GM23338 (cell line): ENCODE data around the gene MAP2K2. TPM values are rescaled to one million over a fixed set of nuclear protein-coding genes. Genes with fewer than 3 reads are reported as not detected.
A peak's percentile ranks its signal among the peaks of the same experiment; 100 is the strongest.

Experiments
- ATAC-seq: fragments of 200-7000 bp; cut with Tn5 transposase; 3 replicates; pipeline ENCODE4 v1.9.1; 2020
- DNase-seq: peaks from one replicate; pipeline ENCODE4 v3.0.0-alpha.2; 2015; ENCODE audit warnings: low spot score
- H2AFZ ChIP-seq: fragments of 200-600 bp; sonication (generic); 2 replicates; pipeline ENCODE4 v1.8.0; 2016; ENCODE audit warnings: antibody characterized with exemption, mild to moderate bottlenecking, moderate library complexity
- H3F3A ChIP-seq: fragments of 200-600 bp; sonication (generic); replicated peaks from 2 replicates; pipeline ENCODE4 v1.8.0; 2017; ENCODE audit warnings: antibody characterized with exemption, mixed run types, low read depth
- H3K27ac ChIP-seq: fragments of 200-600 bp; sonication (generic); 2 replicates; pipeline ENCODE4 v1.6.1; 2016; ENCODE audit warnings: low read depth
- H3K27me3 ChIP-seq: fragments of 200-600 bp; sonication (generic); 2 replicates; pipeline ENCODE4 v1.8.0; 2016; ENCODE audit warnings: mild to moderate bottlenecking, mixed run types, moderate library complexity; ENCODE audit not compliant: insufficient read depth
- H3K36me3 ChIP-seq: fragments of 200-600 bp; sonication (generic); 2 replicates; pipeline ENCODE4 v1.8.0; 2016; ENCODE audit warnings: mild to moderate bottlenecking; ENCODE audit not compliant: insufficient read depth
- H3K4me1 ChIP-seq: fragments of 200-600 bp; sonication (generic); 2 replicates; pipeline ENCODE4 v1.8.0; 2016; ENCODE audit warnings: mild to moderate bottlenecking, moderate library complexity; ENCODE audit not compliant: insufficient read depth
- H3K4me2 ChIP-seq: fragments of 200-600 bp; sonication (generic); 2 replicates; pipeline ENCODE4 v1.7.1; 2017; ENCODE audit warnings: mixed run types
- H3K4me3 ChIP-seq: fragments of 200-600 bp; sonication (generic); 2 replicates; pipeline ENCODE4 v1.6.1; 2016; ENCODE audit warnings: mixed run types
- H3K79me2 ChIP-seq: fragments of 200-600 bp; sonication (generic); replicated peaks from 2 replicates; pipeline ENCODE4 v1.8.0; 2017; ENCODE audit warnings: mild to moderate bottlenecking; ENCODE audit not compliant: insufficient read depth
- H3K9me2 ChIP-seq: fragments of 200-600 bp; sonication (generic); 2 replicates; pipeline ENCODE4 v1.8.0; 2017; ENCODE audit not compliant: insufficient read depth
- H4K20me1 ChIP-seq: fragments of 200-600 bp; sonication (generic); replicated peaks from 2 replicates; pipeline ENCODE4 v1.8.0; 2017; ENCODE audit warnings: mild to moderate bottlenecking; ENCODE audit not compliant: insufficient read depth
- H3K27ac Mint-ChIP-seq: 2 replicates; pipeline ENCODE4 v1.8.0; 2020; ENCODE audit warnings: inconsistent platforms, mild to moderate bottlenecking, moderate library complexity, mixed read lengths
- H3K27me3 Mint-ChIP-seq: 3 replicates; pipeline ENCODE4 v1.8.0; 2022; ENCODE audit warnings: low read depth, mild to moderate bottlenecking, moderate library complexity, mixed read lengths, inconsistent platforms; ENCODE audit not compliant: insufficient read depth, poor library complexity
- H3K36me3 Mint-ChIP-seq: 3 replicates; pipeline ENCODE4 v1.8.0; 2021; ENCODE audit warnings: low read depth, mild to moderate bottlenecking, inconsistent platforms, moderate library complexity, mixed read lengths
- H3K4me1 Mint-ChIP-seq: 3 replicates; pipeline ENCODE4 v1.8.0; 2020; ENCODE audit warnings: mild to moderate bottlenecking, inconsistent platforms, mixed read lengths
- H3K4me3 Mint-ChIP-seq: 3 replicates; pipeline ENCODE4 v1.8.0; 2021; ENCODE audit warnings: moderate library complexity, mild to moderate bottlenecking, inconsistent platforms, mixed read lengths
- H3K9me3 Mint-ChIP-seq: 3 replicates; pipeline ENCODE4 v1.8.0; 2020; ENCODE audit warnings: moderate library complexity, mild to moderate bottlenecking, inconsistent platforms, mixed read lengths
- REST ChIP-seq: IDR thresholded peaks from one replicate; pipeline ENCODE4 v1.6.1; 2018; ENCODE audit warnings: antibody characterized with exemption; ENCODE audit not compliant: unreplicated experiment
- ZNF114 ChIP-seq: fragments of 250-450 bp; sonication (Bioruptor Pico); IDR thresholded peaks from 2 replicates; pipeline ENCODE4 v1.5.0; 2020; ENCODE audit warnings: mild to moderate bottlenecking, moderate library complexity
- ZNF462 ChIP-seq: fragments of 250-450 bp; sonication (Bioruptor Pico); IDR thresholded peaks from 2 replicates; pipeline ENCODE4 v1.5.0; 2020; ENCODE audit warnings: mild to moderate bottlenecking, moderate library complexity
- polyA plus RNA-seq: library from polyadenylated mRNA; unstranded; fragments of >200 nt; fragmentation: Nextera tagmentation; extraction: Ambion mirVana; gene quantifications from 2 replicates; pipeline ENCODE4 v1.2.1, GENCODE V29; 2016
- total RNA-seq: library from RNA; depleted of rRNA; stranded (reverse); fragments of >200 nt; shearing (Covaris generic); gene quantifications from 2 replicates; pipeline ENCODE4 v1.2.3, GENCODE V29; 2014

MAP2K2 gene
- total and polyA plus RNA-seq, 2 experiments from 2014 or later, result 99.7 to 151 TPM

GRCh38 chr19:4043966-4044715, 79.8 kb downstream of the MAP2K2 start:
- H3K4me2 ChIP-seq, result 0 out of 2 replicates have a peak overlapping the region, but pooled peaks have one; percentile 26
- peaks cover 12% of the 10 kb centered on the region for H4K20me1 ChIP-seq
- DNase-seq (no peak), ATAC-seq (no peak)
- H3K36me3 ChIP-seq, result no peaks in the 10 kb centered on the region
- no peaks in the 10 kb centered on the region; the same call in 2 of the 3 replicates for H3K9me3 Mint-ChIP-seq
- peaks cover 14% of the 10 kb centered on the region for H3K4me1 ChIP-seq
- H3K36me3 Mint-ChIP-seq, result peaks cover 16% of the 10 kb centered on the region; the same call in 2 of the 3 replicates
- H3K27ac Mint-ChIP-seq, result no peak overlapping the region
- H3K4me1 Mint-ChIP-seq, result peaks cover 9% of the 10 kb centered on the region
- peaks cover 5% of the 10 kb centered on the region for H3K79me2 ChIP-seq
- H3K4me3 Mint-ChIP-seq, result no peak overlapping the region
- H3K9me2 ChIP-seq, result no peaks in the 10 kb centered on the region
- H3K27ac ChIP-seq, result no peak overlapping the region
- 0 out of 2 replicates have a peak, but pooled peaks cover 10% of the 10 kb centered on the region for H3F3A ChIP-seq
- H3K27me3 Mint-ChIP-seq, result peaks cover 16% of the 10 kb centered on the region
- no peaks in the 10 kb centered on the region for H3K27me3 ChIP-seq
- no peak overlapping the region for H2AFZ ChIP-seq
- TF ChIP-seq ZNF462 (CRISPR knock-in tag) (no peak), ZNF114 (CRISPR knock-in tag) (no peak), REST (no peak)
- H3K4me3 ChIP-seq, result no peak overlapping the region
